Tibial nerve (tissue), 4 donors: ENCODE results near the gene ELAVL4.

Source experiments
- EP300 ChIP-seq, 2 donors: sonication (generic); formaldehyde crosslinking; IDR thresholded peaks; one replicate each; pipeline ENCODE4 v1.6.1; 2017; ENCODE audit warnings: antibody characterized with exemption in 2 of 2, mild to moderate bottlenecking in 1 of 2
- POLR2A ChIP-seq, 2 donors: fragments of 450-650 bp; IDR thresholded peaks; one replicate each; pipeline ENCODE4 v1.6.1; 2017; ENCODE audit warnings: antibody characterized with exemption in 2 of 2, mild to moderate bottlenecking in 2 of 2, moderate library complexity in 2 of 2
- TF ChIP-seq, protein P1 (sequence below), 5 experiments: fragments of 200-600 bp in 3 of 5; fragments of 450-650 bp in 2 of 5; sonication (generic) in 3 of 5; IDR thresholded peaks; one replicate each; pipeline ENCODE4 v1.5.1; 2016 to 2019; ENCODE audit warnings: antibody characterized with exemption in 5 of 5, mild to moderate bottlenecking in 3 of 5, moderate library complexity in 2 of 5

DNA sequence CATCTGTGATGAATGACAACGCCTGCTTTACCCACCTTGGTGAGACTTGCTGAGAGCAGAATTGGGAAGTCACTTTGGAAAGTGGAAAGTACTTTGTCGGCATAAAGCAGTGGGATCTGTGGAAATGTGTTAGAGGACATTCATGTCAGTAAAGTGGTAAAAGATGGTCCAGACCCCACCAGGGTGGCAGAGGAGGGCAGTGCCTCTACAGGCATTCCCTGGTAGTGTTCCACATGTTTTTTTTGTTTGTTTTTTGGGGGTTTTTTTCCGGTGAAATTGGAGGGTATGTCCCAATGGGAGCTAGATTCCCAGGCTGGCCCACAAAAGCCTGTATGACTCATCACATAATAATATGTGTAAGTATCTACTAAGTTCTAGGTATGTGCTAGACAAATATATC is 80.6 kb downstream of the ELAVL4 start:
- TF ChIP-seq, protein P1, sequence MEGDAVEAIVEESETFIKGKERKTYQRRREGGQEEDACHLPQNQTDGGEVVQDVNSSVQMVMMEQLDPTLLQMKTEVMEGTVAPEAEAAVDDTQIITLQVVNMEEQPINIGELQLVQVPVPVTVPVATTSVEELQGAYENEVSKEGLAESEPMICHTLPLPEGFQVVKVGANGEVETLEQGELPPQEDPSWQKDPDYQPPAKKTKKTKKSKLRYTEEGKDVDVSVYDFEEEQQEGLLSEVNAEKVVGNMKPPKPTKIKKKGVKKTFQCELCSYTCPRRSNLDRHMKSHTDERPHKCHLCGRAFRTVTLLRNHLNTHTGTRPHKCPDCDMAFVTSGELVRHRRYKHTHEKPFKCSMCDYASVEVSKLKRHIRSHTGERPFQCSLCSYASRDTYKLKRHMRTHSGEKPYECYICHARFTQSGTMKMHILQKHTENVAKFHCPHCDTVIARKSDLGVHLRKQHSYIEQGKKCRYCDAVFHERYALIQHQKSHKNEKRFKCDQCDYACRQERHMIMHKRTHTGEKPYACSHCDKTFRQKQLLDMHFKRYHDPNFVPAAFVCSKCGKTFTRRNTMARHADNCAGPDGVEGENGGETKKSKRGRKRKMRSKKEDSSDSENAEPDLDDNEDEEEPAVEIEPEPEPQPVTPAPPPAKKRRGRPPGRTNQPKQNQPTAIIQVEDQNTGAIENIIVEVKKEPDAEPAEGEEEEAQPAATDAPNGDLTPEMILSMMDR (IDR thresholded peaks at IDR 0.05) = no peak
- no peak for TF ChIP-seq POLR2A (IDR thresholded peaks at IDR 0.05)
- TF ChIP-seq EP300 (IDR thresholded peaks at IDR 0.05) = no peak
